HS-27A (cell line): Measurements from ENCODE around the gene TNS1.

ENCODE experiments used
- DNase-seq: peaks from one replicate; pipeline ENCODE4 v3.0.0-alpha.2; 2012; ENCODE audit warnings: low read depth, missing footprints

TNS1 gene

GRCh38 chr2:217775920-217776503 lies 226.8 kb downstream of the TNS1 start:
- no peak for DNase-seq

GRCh38 chr2:217774232-217774631 lies 228.6 kb downstream of the TNS1 start:
- DNase-seq, result no peak

- no peak for DNase-seq
Observed at GRCh38 chr2:217773539-217773938, 229.3 kb downstream of the TNS1 start.

DNA sequence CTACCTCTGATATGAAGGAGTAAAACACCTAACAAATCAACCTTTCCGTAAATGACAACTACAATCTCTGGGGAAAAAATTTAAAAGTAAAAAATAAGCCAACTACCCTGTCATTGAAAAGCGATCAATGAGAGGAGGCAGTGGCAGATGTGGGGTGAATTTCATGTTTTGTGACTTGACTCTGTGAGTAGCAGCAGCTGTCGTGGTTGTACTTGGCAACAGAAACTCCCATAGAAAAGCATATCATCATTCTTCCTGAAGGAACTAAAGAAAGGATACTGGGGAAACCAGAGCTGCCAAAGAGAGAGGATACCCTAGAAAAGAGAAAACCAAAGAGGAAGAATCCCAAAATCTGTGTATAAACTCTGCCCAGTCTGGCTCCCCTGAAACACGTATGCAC lies 236.4 kb downstream of the TNS1 start:
- DNase-seq, result no peak

DNA sequence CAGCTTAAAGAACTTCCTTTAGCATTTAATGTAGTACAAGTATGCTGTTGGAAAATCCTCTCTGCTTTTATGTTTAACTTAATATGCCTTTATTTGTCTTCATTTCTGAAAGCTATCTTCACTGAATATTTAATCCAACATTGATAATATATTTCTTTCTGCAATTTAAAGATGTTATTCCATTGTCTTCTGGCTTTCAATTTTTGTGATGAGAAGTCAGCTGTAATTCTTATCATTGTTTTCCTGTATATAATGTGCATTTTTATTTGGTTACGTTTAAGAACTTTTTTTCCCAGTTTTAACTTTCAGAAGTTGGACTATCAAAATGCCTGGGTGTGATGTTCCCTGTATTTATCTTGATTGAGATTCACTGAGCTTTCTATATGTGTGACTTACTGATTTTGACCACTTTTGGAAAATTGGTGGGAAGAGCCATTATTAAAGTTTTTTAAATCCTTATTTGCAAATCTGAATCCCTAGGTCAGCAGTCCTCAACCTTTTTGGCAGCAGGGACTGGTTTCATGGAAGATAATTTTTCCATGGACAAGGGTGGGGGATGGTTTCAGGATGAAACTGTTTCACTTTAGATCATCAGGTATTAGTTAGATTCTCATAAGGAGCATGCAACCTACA lies 241.0 kb downstream of the TNS1 start:
- no peak for DNase-seq

GRCh38 chr2:217759991-217760390 lies 242.8 kb downstream of the TNS1 start:
- no peak for DNase-seq

- DNase-seq, result no peak
Observed at GRCh38 chr2:217757108-217757463, 245.7 kb downstream of the TNS1 start.

- no peak for DNase-seq
Observed at GRCh38 chr2:217756375-217757107, 246.3 kb downstream of the TNS1 start.

GRCh38 chr2:217755027-217755745 lies 247.6 kb downstream of the TNS1 start:
- DNase-seq, result no peak

- no peak for DNase-seq
Observed at GRCh38 chr2:217753460-217754200, 249.2 kb downstream of the TNS1 start.

DNA sequence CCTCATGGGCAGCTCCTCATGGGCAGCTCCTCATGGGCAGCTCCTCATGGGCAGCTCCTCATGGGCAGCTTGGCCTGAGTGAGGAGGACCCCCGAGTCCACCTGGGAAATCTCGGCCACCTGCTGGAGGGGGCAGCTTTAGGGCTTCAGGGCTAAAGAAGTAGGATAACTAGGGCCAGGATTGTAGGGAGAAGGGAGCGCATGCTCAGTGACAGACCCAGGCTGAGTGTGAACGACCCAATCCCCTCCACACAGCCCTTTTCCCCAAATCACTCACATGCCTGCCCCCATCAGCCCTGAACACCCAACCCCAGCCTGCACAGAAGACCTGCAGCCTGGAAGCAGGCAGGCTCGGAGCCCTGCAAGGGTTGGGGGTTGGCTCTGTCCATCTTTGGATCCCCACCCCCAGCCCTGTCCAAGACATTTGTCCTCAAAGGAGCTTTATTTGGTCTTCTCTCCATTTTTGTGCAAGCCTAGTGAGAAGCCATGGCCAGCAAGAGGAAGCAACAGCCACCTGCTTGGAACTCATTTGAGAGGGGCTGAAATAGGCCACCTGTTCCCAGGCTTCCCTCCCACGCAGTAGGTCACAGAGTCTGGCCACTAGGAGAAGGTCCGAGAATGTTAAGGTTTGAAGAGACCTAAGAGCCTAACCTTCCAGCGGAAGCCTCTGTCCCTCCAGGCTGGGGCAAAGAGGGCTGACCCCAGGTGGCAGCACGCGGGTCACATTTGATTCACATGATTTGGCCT lies 249.9 kb downstream of the TNS1 start:
- DNase-seq, result no peak

GRCh38 chr2:217751952-217752351 lies 250.8 kb downstream of the TNS1 start:
- DNase-seq, result no peak

DNA sequence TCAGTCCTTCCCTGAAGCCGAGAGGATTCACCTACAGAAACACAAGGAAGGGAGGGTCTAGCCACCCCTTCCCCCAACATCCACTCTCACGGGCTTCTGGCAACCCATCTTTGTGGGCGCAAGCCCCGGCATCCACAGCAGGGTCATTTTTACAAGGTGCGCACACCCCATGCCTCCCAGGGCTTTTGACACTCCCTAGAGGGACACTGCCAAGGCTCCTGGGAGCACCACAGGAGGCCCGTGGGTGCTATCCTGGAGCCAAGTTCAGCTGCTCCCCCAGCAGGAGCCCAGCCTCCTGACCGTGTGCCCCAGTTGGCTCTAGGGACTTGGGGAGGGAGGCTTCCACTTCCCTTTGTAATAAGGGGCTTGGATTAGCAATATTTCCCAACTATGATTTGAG lies 251.6 kb downstream of the TNS1 start:
- DNase-seq, result no peak
